Left lung (tissue), 10 donors: ENCODE data around the gene LRRK1. TPM values are rescaled to one million over a fixed set of nuclear protein-coding genes. Genes with fewer than 3 reads are reported as not detected.

ENCODE experiments used
- ATAC-seq: fragments of 200-7000 bp; cut with Tn5 transposase; one replicate; pipeline ENCODE4 v1.9.1; 2020; ENCODE audit warnings: moderate library complexity
- DNase-seq, 4 donors: peaks; one replicate each; pipeline ENCODE4 v3.0.0-alpha.2; 2013 to 2020
- H3K27ac ChIP-seq, 2 donors: fragments of 200-600 bp; sonication (generic) in 1 of 2; one replicate each; pipeline versions ENCODE4 v1.5.0 to v1.8.0; 2020 to 2021
- H3K27me3 ChIP-seq, 2 donors: fragments of 200-600 bp; sonication (generic) in 1 of 2; one replicate each; pipeline versions ENCODE4 v1.5.0 to v1.8.0; 2020 to 2021
- H3K36me3 ChIP-seq, 2 donors: fragments of 200-600 bp; sonication (generic) in 1 of 2; one replicate each; pipeline versions ENCODE4 v1.5.0 to v1.8.0; 2020 to 2021
- H3K4me1 ChIP-seq, 2 donors: fragments of 200-600 bp; one replicate each; pipeline ENCODE4 v1.8.0; 2021
- H3K4me3 ChIP-seq, 2 donors: fragments of 200-600 bp; sonication (generic) in 1 of 2; one replicate each; pipeline versions ENCODE4 v1.5.0 to v1.8.0; 2020 to 2021; ENCODE audit warnings: mild to moderate bottlenecking in 1 of 2
- H3K9me3 ChIP-seq, 2 donors: fragments of 200-600 bp; sonication (generic) in 1 of 2; one replicate each; pipeline versions ENCODE4 v1.5.0 to v1.8.0; 2020 to 2021
- CTCF ChIP-seq, 2 donors: fragments of 200-600 bp; sonication (generic) in 1 of 2; IDR thresholded peaks; one replicate each; pipeline versions ENCODE4 v1.5.0 to v1.8.0; 2021; ENCODE audit warnings: antibody characterized with exemption in 2 of 2
- intact Hi-C, 2 donors: fragments of 100-400 bp; cut with DNase I; formaldehyde crosslinking; loops; one replicate each; pipeline versions ENCODE4 v1.11.2 to v1.14.2; 2022
- polyA plus RNA-seq, 6 donors: library from polyadenylated mRNA; unstranded; fragments of 120-200 nt; gene quantifications; one replicate each; pipeline ENCODE4 v1.2.1, GENCODE V29; 2013; ENCODE audit not compliant: insufficient read length in 6 of 6
- total RNA-seq, 2 donors: library from RNA; stranded (reverse); fragmentation: NEBNext Ultra II Directional; extraction: Animal tissue kit (Norgen Biotek cat#: 25700); gene quantifications; one replicate each; pipeline ENCODE4 v1.2.1, GENCODE V29; 2021
- donor health status: DM: no; HTN: yes; CAD: no.
- donor health status: DM: no; HTN: no; CAD: no.

Gene LRRK1
- total and polyA plus RNA-seq, 8 donors: 1.9 to 24.2 (median 3.0) TPM

- Histone ChIP-seq H3K9me3 (no peaks in the 10 kb centered on the region), H3K4me1 (peaks cover 24 to 30% of the 10 kb centered on the region in 2 donors), H3K36me3 (no peaks in the 10 kb centered on the region), H3K4me3 (no peak overlapping the region), H3K27me3 (no peaks in the 10 kb centered on the region), H3K27ac (peak overlapping the region in 1 of 2 donors; percentile 44)
- TF ChIP-seq CTCF (IDR thresholded peaks at IDR 0.05): no peak
- intact Hi-C loops: no loop called here
- ATAC-seq: no peak
- no peak for DNase-seq
These were observed 197.5 kb downstream of the LRRK1 start for GRCh38 chr15:101116681-101116976.

- TF ChIP-seq CTCF (IDR thresholded peaks at IDR 0.05): no peak
- ATAC-seq: no peak
- intact Hi-C loops: no loop called here
These were observed 199.0 kb downstream of the LRRK1 start for GRCh38 chr15:101118116-101118515.

GRCh38 chr15:101118615-101119014 lies 199.5 kb downstream of the LRRK1 start:
- Histone ChIP-seq H3K4me3 (no peak overlapping the region), H3K27ac (no peak overlapping the region), H3K4me1 (peaks cover 29 to 46% of the 10 kb centered on the region in 2 donors), H3K9me3 (no peaks in the 10 kb centered on the region), H3K27me3 (no peaks in the 10 kb centered on the region), H3K36me3 (no peaks in the 10 kb centered on the region)
- TF ChIP-seq CTCF (IDR thresholded peaks at IDR 0.05): no peak
- DNase-seq: no peak
- no peak for ATAC-seq
- intact Hi-C loops: no loop called here

More at GRCh38 chr15:101118116-101118515, 199.0 kb downstream of the LRRK1 start:
- Histone ChIP-seq H3K4me3 (no peak overlapping the region), H3K27me3 (no peaks in the 10 kb centered on the region), H3K36me3 (no peaks in the 10 kb centered on the region), H3K9me3 (no peaks in the 10 kb centered on the region), H3K4me1 (peaks cover 29 to 43% of the 10 kb centered on the region in 2 donors), H3K27ac (no peak overlapping the region)
- no peak for DNase-seq

DNA sequence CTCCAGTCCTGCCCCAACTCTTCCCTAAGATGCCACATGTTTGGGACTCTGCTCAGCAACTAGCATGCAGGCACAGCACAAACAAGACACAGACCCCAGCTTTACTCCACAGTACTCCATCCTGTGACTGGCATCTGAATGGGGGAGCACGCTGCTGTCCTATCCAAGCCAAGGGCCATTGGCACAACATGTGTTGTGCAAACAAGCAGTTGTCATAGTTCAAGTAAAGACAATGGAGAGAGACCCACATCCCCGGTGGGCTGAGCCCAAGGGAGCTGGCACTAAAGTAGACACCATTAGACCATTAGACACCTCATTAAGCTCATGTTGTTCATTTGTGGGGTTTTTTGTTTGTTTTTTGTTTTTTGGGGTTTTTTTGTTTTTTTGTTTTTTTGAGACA lies 200.0 kb downstream of the LRRK1 start:
- no peak for TF ChIP-seq CTCF (IDR thresholded peaks at IDR 0.05)
- Histone ChIP-seq H3K4me3 (no peak overlapping the region), H3K27ac (no peak overlapping the region), H3K27me3 (no peaks in the 10 kb centered on the region), H3K36me3 (no peaks in the 10 kb centered on the region), H3K4me1 (peaks cover 29 to 51% of the 10 kb centered on the region in 2 donors), H3K9me3 (no peaks in the 10 kb centered on the region)
- ATAC-seq (no peak), DNase-seq (no peak)
- intact Hi-C loops: no loop called here

Other genes starting within 250 kb of the LRRK1 start
- gene ALDH1A3, start 39.5 kb upstream of the LRRK1 start, total RNA-seq: 10 to 100 TPM; 13.7 to 17.5 TPM
- 1 to 10 TPM in 1 of 6 donors, under 1 TPM in 5; 0.31 to 1.3 (median 0.49) TPM for gene ALDH1A3, start 39.5 kb upstream of the LRRK1 start, polyA plus RNA-seq